ENCODE measurements around the gene MYO1B.

MYO1B gene

GRCh38 chr2:191462370-191462769 is 217.2 kb downstream of the MYO1B start:
- no peak for DNase-seq (ENCODE audit: low read depth)

DNA sequence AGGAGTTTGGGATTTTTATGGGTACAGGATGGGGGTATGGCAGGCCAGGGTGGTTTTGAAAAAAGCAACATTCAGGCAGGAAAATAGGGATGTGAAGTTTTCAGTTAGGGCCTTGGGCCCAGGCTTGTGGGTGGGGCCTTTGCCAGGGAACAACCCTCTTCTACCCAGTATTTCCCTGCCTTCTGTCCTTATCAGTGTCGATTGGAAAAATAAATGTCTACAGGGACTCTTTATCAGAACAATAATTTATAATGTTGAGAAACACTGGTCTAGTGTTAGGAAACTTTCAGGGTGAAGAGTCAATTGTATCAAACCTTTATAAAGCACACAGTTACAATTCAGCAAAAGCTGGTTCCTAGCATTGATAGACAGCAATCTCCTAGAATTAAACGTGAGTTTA is 218.6 kb downstream of the MYO1B start:
- DNase-seq (ENCODE audit: low read depth) = no peak

DNA sequence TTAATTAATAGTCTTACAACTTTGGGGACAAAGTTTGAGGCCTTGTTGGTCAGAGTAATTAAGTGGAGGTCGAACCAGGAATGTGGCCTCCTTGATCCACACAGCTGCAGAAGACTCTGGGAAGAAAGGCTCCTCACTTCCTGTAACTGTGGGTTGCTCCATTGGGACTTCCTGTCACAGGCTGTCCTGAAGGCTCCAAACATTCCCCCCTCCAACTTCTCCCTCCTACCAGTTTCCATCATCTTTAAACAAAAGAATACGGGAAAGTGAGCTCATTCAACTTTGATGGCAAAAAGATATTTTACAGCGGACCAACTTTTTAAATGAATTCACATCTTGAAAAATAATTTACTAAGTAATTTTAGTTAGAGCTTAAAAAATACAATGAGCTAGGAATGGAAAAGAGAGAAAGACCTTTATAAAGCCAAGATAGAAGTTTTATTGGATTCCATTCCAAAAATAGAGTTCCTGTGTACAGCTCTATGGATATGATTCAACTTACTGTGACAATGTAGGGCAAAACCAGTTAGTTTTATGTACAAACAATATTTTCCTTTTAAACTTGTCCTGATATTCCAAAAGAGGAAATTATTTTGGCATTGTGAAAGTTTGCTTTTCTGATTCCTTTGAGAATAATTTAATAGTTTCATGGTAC is 220.7 kb downstream of the MYO1B start:
- no peak for DNase-seq (ENCODE audit: low read depth)

GRCh38 chr2:191467113-191467512 is 221.9 kb downstream of the MYO1B start:
- no peak for DNase-seq (ENCODE audit: low read depth)

DNA sequence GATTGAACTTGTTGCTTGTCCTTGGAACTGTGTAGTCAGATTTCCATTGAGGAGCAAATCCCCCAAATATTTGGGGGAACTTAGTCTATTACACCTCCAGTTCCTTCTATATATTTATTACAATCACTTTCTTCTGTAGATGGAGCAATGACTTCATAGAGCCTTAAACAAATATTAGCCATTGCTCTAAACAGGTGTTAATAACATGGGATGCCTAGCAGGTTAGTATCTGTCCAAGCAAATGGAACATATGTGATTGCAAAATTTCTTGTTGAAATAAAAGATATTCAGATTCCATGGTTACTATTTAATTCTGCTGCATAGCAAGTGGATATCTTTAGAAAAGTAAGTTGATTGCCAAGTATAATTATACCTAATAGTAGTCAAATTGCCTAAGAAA is 225.1 kb downstream of the MYO1B start:
- DNase-seq (ENCODE audit: low read depth) = no peak

DNA sequence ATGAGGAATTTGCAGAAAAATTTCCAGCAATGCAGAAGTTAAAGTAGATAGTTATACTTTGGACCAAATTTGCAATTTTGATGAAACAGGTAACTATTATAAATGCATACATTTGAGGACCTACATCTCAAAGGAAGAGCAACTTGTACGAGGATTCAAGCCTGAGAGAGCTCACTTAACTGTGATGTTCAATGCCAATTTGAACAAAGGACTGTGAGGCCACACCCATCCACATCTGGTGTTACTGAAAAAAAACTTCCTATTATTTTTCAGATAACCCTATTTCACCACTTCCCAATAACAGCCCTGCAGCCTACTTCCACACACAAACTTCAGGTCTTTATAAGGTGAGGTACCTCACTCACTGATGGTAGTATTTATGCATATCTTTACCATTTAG is 229.3 kb downstream of the MYO1B start:
- DNase-seq (ENCODE audit: low read depth) = no peak
